Hypothalamus (tissue), 51 donors: ENCODE data around the gene PSMB5.

Experiments used
- DNase-seq, 51 donors: peaks; one replicate each; lab custom pipeline; 2025; lab: John Stamatoyannopoulos, UW

PSMB5 gene

GRCh38 chr14:23045419-23046357 lies 11.0 kb upstream of the PSMB5 start:
- DNase-seq, result no peak

- no peak for DNase-seq
Measured at GRCh38 chr14:23044840-23045239, 10.1 kb upstream of the PSMB5 start.

GRCh38 chr14:23043754-23044153 lies 9.1 kb upstream of the PSMB5 start:
- DNase-seq, result no peak

GRCh38 chr14:23043145-23043544 lies 8.4 kb upstream of the PSMB5 start:
- no peak for DNase-seq

- DNase-seq, result no peak
Measured at GRCh38 chr14:23042162-23042965, 7.7 kb upstream of the PSMB5 start, which contains the start of gene PSMB11. TSS of gene PSMB11 (plus strand) at chr14:23042212. CDS start at chr14:23042226, 14 bp downstream.

GRCh38 chr14:23041729-23042128 lies 7.0 kb upstream of the PSMB5 start:
- no peak for DNase-seq

GRCh38 chr14:23040100-23040499 lies 5.4 kb upstream of the PSMB5 start:
- DNase-seq, result no peak

- DNase-seq, result no peak
Measured at GRCh38 chr14:23035303-23036144, 824 bp upstream of the PSMB5 start.

GRCh38 chr14:23033801-23034497 lies 751 bp downstream of the PSMB5 start:
- no peak for DNase-seq

- DNase-seq, result no peak
Measured at GRCh38 chr14:23033251-23033727, 1.4 kb downstream of the PSMB5 start.

- DNase-seq, result no peak
Measured at GRCh38 chr14:23030936-23031335, 3.8 kb downstream of the PSMB5 start.

- DNase-seq, result peak in 1 of 51 donors; percentile 6
Measured at GRCh38 chr14:23028799-23029198, 5.9 kb downstream of the PSMB5 start.

GRCh38 chr14:23025151-23025814 lies 9.4 kb downstream of the PSMB5 start:
- no peak for DNase-seq

GRCh38 chr14:23024612-23025075 lies 10.1 kb downstream of the PSMB5 start:
- no peak for DNase-seq

GRCh38 chr14:23023795-23024152 lies 10.9 kb downstream of the PSMB5 start:
- DNase-seq, result no peak

- no peak for DNase-seq
Measured at GRCh38 chr14:23023022-23023794, 11.5 kb downstream of the PSMB5 start.

GRCh38 chr14:23021889-23022442 lies 12.7 kb downstream of the PSMB5 start:
- DNase-seq, result no peak

- DNase-seq, result no peak
Measured at GRCh38 chr14:23021434-23021833, 13.3 kb downstream of the PSMB5 start.
